ENCODE measurements around the gene PPL.

Gene PPL

GRCh38 chr16:4879049-4879448 is 57.9 kb downstream of the PPL start:
- Mint-ChIP-seq H3K27ac (peak overlapping the region; percentile 14), H3K36me3 (peaks cover 8% of the 10 kb centered on the region), H3K27me3 (no peaks in the 10 kb centered on the region)

GRCh38 chr16:4877380-4877685 is 59.6 kb downstream of the PPL start:
- Mint-ChIP-seq H3K4me3 (no peak overlapping the region), H3K9me3 (no peaks in the 10 kb centered on the region), H3K27me3 (no peaks in the 10 kb centered on the region), H3K36me3 (peaks cover 7% of the 10 kb centered on the region), H3K4me1 (no peaks in the 10 kb centered on the region), H3K27ac (no peak overlapping the region)

More at GRCh38 chr16:4879049-4879448, 57.9 kb downstream of the PPL start:
- no peak overlapping the region for H3K4me3 Mint-ChIP-seq
- H3K9me3 Mint-ChIP-seq: no peaks in the 10 kb centered on the region
- no peaks in the 10 kb centered on the region for H3K4me1 Mint-ChIP-seq

- no peak overlapping the region for H3K27ac Mint-ChIP-seq
- H3K27me3 Mint-ChIP-seq: no peaks in the 10 kb centered on the region
- H3K9me3 Mint-ChIP-seq: no peaks in the 10 kb centered on the region
- H3K4me3 Mint-ChIP-seq: no peak overlapping the region
- H3K4me1 Mint-ChIP-seq: no peaks in the 10 kb centered on the region
- peaks cover 9% of the 10 kb centered on the region for H3K36me3 Mint-ChIP-seq
Observed at GRCh38 chr16:4876646-4877379, 60.1 kb downstream of the PPL start.

GRCh38 chr16:4874666-4875065 is 62.3 kb downstream of the PPL start:
- no peaks in the 10 kb centered on the region for H3K27me3 Mint-ChIP-seq
- no peaks in the 10 kb centered on the region for H3K4me1 Mint-ChIP-seq
- no peak overlapping the region for H3K4me3 Mint-ChIP-seq
- no peak overlapping the region for H3K27ac Mint-ChIP-seq
- peaks cover 9% of the 10 kb centered on the region for H3K36me3 Mint-ChIP-seq
- no peaks in the 10 kb centered on the region for H3K9me3 Mint-ChIP-seq

GRCh38 chr16:4873091-4873490 is 63.9 kb downstream of the PPL start:
- Mint-ChIP-seq H3K4me3 (no peak overlapping the region), H3K27ac (no peak overlapping the region)

GRCh38 chr16:4871071-4871470 is 65.9 kb downstream of the PPL start:
- Mint-ChIP-seq H3K9me3 (no peaks in the 10 kb centered on the region), H3K27ac (no peak overlapping the region), H3K4me3 (no peak overlapping the region), H3K4me1 (peaks cover 10% of the 10 kb centered on the region), H3K27me3 (no peaks in the 10 kb centered on the region), H3K36me3 (peaks cover 11% of the 10 kb centered on the region)

More at GRCh38 chr16:4873091-4873490, 63.9 kb downstream of the PPL start:
- no peaks in the 10 kb centered on the region for H3K4me1 Mint-ChIP-seq
- H3K27me3 Mint-ChIP-seq: no peaks in the 10 kb centered on the region
- H3K36me3 Mint-ChIP-seq: peaks cover 9% of the 10 kb centered on the region
- no peaks in the 10 kb centered on the region for H3K9me3 Mint-ChIP-seq

- Mint-ChIP-seq H3K4me1 (peaks cover 10% of the 10 kb centered on the region), H3K9me3 (no peaks in the 10 kb centered on the region), H3K4me3 (no peak overlapping the region), H3K36me3 (peaks cover 9% of the 10 kb centered on the region), H3K27me3 (no peaks in the 10 kb centered on the region), H3K27ac (no peak overlapping the region)
Observed at GRCh38 chr16:4870138-4870671, 66.7 kb downstream of the PPL start.

- no peak overlapping the region for H3K27ac Mint-ChIP-seq
- no peaks in the 10 kb centered on the region for H3K27me3 Mint-ChIP-seq
- H3K4me3 Mint-ChIP-seq: no peak overlapping the region
- H3K36me3 Mint-ChIP-seq: peaks cover 9% of the 10 kb centered on the region
- H3K9me3 Mint-ChIP-seq: no peaks in the 10 kb centered on the region
- peaks cover 17% of the 10 kb centered on the region for H3K4me1 Mint-ChIP-seq
Observed at GRCh38 chr16:4869147-4869805, 67.7 kb downstream of the PPL start.

GRCh38 chr16:4868535-4868934 is 68.4 kb downstream of the PPL start:
- peaks cover 9% of the 10 kb centered on the region for H3K36me3 Mint-ChIP-seq
- peaks cover 24% of the 10 kb centered on the region for H3K4me1 Mint-ChIP-seq
- no peaks in the 10 kb centered on the region for H3K27me3 Mint-ChIP-seq
- H3K9me3 Mint-ChIP-seq: no peaks in the 10 kb centered on the region
- no peak overlapping the region for H3K27ac Mint-ChIP-seq
- no peak overlapping the region for H3K4me3 Mint-ChIP-seq

GRCh38 chr16:4868026-4868425 is 68.9 kb downstream of the PPL start:
- H3K9me3 Mint-ChIP-seq: no peaks in the 10 kb centered on the region
- H3K4me1 Mint-ChIP-seq: peaks cover 25% of the 10 kb centered on the region
- H3K4me3 Mint-ChIP-seq: no peak overlapping the region
- peaks cover 6% of the 10 kb centered on the region for H3K36me3 Mint-ChIP-seq
- no peaks in the 10 kb centered on the region for H3K27me3 Mint-ChIP-seq
- H3K27ac Mint-ChIP-seq: no peak overlapping the region

- Mint-ChIP-seq H3K9me3 (no peaks in the 10 kb centered on the region), H3K4me3 (no peak overlapping the region), H3K36me3 (peaks cover 1% of the 10 kb centered on the region), H3K27ac (no peak overlapping the region), H3K27me3 (no peaks in the 10 kb centered on the region), H3K4me1 (peaks cover 33% of the 10 kb centered on the region)
Observed at GRCh38 chr16:4866586-4866985, 70.4 kb downstream of the PPL start.

- Mint-ChIP-seq H3K4me3 (no peak overlapping the region), H3K9me3 (no peaks in the 10 kb centered on the region), H3K4me1 (peaks cover 37% of the 10 kb centered on the region), H3K27ac (no peak overlapping the region), H3K27me3 (no peaks in the 10 kb centered on the region), H3K36me3 (peaks cover 3% of the 10 kb centered on the region)
Observed at GRCh38 chr16:4865231-4865860, 71.6 kb downstream of the PPL start.

- Mint-ChIP-seq H3K36me3 (peaks cover 4% of the 10 kb centered on the region), H3K9me3 (no peaks in the 10 kb centered on the region)
Observed at GRCh38 chr16:4864728-4865127, 72.2 kb downstream of the PPL start.

GRCh38 chr16:4862639-4863038 is 74.3 kb downstream of the PPL start:
- H3K4me3 Mint-ChIP-seq: no peak overlapping the region
- no peak overlapping the region for H3K27ac Mint-ChIP-seq
- peaks cover 37% of the 10 kb centered on the region for H3K4me1 Mint-ChIP-seq

More at GRCh38 chr16:4864728-4865127, 72.2 kb downstream of the PPL start:
- Mint-ChIP-seq H3K27me3 (no peaks in the 10 kb centered on the region), H3K4me1 (peaks cover 37% of the 10 kb centered on the region), H3K27ac (peak overlapping the region; percentile 4), H3K4me3 (no peak overlapping the region)

GRCh38 chr16:4860727-4861342 is 76.1 kb downstream of the PPL start:
- Mint-ChIP-seq H3K27me3 (no peaks in the 10 kb centered on the region), H3K36me3 (peaks cover 11% of the 10 kb centered on the region), H3K4me3 (no peak overlapping the region), H3K4me1 (peaks cover 27% of the 10 kb centered on the region), H3K9me3 (no peaks in the 10 kb centered on the region), H3K27ac (no peak overlapping the region)

More at GRCh38 chr16:4862639-4863038, 74.3 kb downstream of the PPL start:
- peaks cover 13% of the 10 kb centered on the region for H3K36me3 Mint-ChIP-seq
- H3K9me3 Mint-ChIP-seq: no peaks in the 10 kb centered on the region
- H3K27me3 Mint-ChIP-seq: no peaks in the 10 kb centered on the region

GRCh38 chr16:4859900-4860255 is 77.1 kb downstream of the PPL start:
- Mint-ChIP-seq H3K27ac (no peak overlapping the region), H3K9me3 (no peaks in the 10 kb centered on the region), H3K36me3 (peaks cover 11% of the 10 kb centered on the region), H3K4me3 (no peak overlapping the region), H3K4me1 (peaks cover 26% of the 10 kb centered on the region), H3K27me3 (no peaks in the 10 kb centered on the region)

Data from activated naive CD4-positive, alpha-beta T cell treated with anti-CD3 and anti-CD28 coated beads, Interleukin-2, amount 50 U/mL, for 24 hours (primary cell).